ENCODE data around the gene C2CD4B.

GRCh38 chr15:62126364-62126763, 38.7 kb downstream of the C2CD4B start:
- TF ChIP-seq, protein P1, sequence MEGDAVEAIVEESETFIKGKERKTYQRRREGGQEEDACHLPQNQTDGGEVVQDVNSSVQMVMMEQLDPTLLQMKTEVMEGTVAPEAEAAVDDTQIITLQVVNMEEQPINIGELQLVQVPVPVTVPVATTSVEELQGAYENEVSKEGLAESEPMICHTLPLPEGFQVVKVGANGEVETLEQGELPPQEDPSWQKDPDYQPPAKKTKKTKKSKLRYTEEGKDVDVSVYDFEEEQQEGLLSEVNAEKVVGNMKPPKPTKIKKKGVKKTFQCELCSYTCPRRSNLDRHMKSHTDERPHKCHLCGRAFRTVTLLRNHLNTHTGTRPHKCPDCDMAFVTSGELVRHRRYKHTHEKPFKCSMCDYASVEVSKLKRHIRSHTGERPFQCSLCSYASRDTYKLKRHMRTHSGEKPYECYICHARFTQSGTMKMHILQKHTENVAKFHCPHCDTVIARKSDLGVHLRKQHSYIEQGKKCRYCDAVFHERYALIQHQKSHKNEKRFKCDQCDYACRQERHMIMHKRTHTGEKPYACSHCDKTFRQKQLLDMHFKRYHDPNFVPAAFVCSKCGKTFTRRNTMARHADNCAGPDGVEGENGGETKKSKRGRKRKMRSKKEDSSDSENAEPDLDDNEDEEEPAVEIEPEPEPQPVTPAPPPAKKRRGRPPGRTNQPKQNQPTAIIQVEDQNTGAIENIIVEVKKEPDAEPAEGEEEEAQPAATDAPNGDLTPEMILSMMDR (IDR thresholded peaks at IDR 0.05), result no peak
- TF ChIP-seq POLR2A (IDR thresholded peaks at IDR 0.05), result no peak
